Peyer's patch (tissue), 4 donors: ENCODE measurements around the gene BRPF1. TPM values are rescaled to one million over a fixed set of nuclear protein-coding genes. Genes with fewer than 3 reads are reported as not detected.

ENCODE experiments used
- DNase-seq, 3 donors: peaks; one replicate each; pipeline ENCODE4 v3.0.0-alpha.2; 2017 to 2019
- H3K27ac ChIP-seq, 4 donors: fragments of 200-600 bp; sonication (generic); one replicate each; pipeline ENCODE4 v1.5.1; 2016 to 2019
- H3K27me3 ChIP-seq, 2 donors: fragments of 200-600 bp; sonication (generic); one replicate each; pipeline ENCODE4 v1.5.1; 2019
- H3K36me3 ChIP-seq, 3 donors: fragments of 200-600 bp; sonication (generic); one replicate each; pipeline ENCODE4 v1.5.1; 2016 to 2019
- H3K4me1 ChIP-seq, 4 donors: fragments of 200-600 bp; sonication (generic); one replicate each; pipeline ENCODE4 v1.5.1; 2016 to 2019
- H3K4me3 ChIP-seq, 4 donors: fragments of 200-600 bp; sonication (generic); 1 replicate in 3 of 4; 2 replicates in 1 of 4; pipeline ENCODE4 v1.5.1; 2016 to 2019; ENCODE audit warnings: mild to moderate bottlenecking in 1 of 4
- H3K9me3 ChIP-seq, 4 donors: fragments of 200-600 bp; sonication (generic); one replicate each; pipeline ENCODE4 v1.5.1; 2016 to 2019; ENCODE audit warnings: mild to moderate bottlenecking in 1 of 4
- CTCF ChIP-seq, 6 experiments: fragments of 450-650 bp in 4 of 6; fragments of 200-600 bp in 2 of 6; sonication (generic) in 1 of 6; IDR thresholded peaks; one replicate each; pipeline ENCODE4 v1.5.1; 2017 to 2019; ENCODE audit warnings: antibody characterized with exemption in 6 of 6, mild to moderate bottlenecking in 3 of 6, moderate library complexity in 1 of 6
- POLR2A ChIP-seq, 2 donors: fragments of 450-650 bp; IDR thresholded peaks; one replicate each; pipeline ENCODE4 v1.5.1; 2017; ENCODE audit warnings: antibody characterized with exemption in 2 of 2, mild to moderate bottlenecking in 2 of 2, moderate library complexity in 2 of 2
- total RNA-seq, 4 donors: library from RNA; depleted of rRNA; stranded (reverse); fragments of >200 nt; gene quantifications; one replicate each; pipeline ENCODE4 v1.1.0, GENCODE V29; 2016

The BRPF1 gene
- total RNA-seq, 4 donors from 2014 or later, result 16.8 to 43.7 (median 25.6) TPM

DNA sequence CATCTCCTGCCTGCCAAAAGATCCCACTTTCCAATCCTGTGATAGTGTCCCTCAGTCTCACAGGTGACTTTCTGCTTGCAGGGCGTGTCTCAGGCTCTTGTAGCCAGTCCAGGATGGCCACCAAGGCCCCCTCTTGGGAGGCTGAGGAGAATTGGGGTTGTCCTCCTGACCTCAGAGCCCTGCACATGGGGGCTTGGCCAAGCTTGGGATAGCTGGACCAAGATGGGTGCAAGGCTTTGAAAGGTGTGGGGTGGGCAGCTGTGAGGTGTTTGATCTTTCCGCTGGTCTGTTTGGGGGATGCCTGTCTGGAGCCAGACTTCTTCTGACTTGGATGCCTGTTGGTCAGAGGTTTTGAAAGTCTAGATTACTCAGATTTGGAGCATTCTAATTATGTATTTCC, 39.9 kb upstream of the BRPF1 start:
- no peak for TF ChIP-seq CTCF (IDR thresholded peaks at IDR 0.05)
- no peak for TF ChIP-seq POLR2A (IDR thresholded peaks at IDR 0.05)
- Histone ChIP-seq H3K4me1 (peaks cover 0 to 4% (median 0%) of the 10 kb centered on the region in 4 donors), H3K36me3 (peaks cover 0 to 100% (median 0%) of the 10 kb centered on the region in 3 donors), H3K9me3 (no peaks in the 10 kb centered on the region), H3K4me3 (no peak overlapping the region), H3K27me3 (no peaks in the 10 kb centered on the region), H3K27ac (no peak overlapping the region)
- no peak for DNase-seq

DNA sequence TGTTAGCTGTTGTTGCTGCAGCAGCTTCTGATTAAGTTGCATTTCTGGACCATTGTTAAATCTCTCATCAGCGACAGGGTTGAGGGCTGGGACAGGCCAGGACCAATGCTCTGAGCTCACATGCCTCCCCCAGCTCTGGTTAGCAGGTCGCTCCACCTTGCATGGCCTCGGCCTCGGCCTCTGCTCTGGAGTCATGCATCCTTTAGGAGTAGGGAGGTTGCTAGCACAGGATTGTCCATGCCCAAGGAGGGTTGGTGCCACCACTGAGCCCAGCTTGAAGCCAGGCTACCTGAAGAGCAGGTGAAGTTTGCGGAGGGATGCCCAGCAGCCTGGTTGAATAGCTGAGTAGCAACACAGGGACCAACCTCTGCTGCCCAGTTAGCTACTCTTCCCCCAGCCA, 39.1 kb upstream of the BRPF1 start:
- H3K9me3 ChIP-seq, result no peaks in the 10 kb centered on the region
- no peak for DNase-seq
- TF ChIP-seq CTCF (IDR thresholded peaks at IDR 0.05), result no peak
- TF ChIP-seq POLR2A (IDR thresholded peaks at IDR 0.05), result no peak
- H3K4me3 ChIP-seq, result no peak overlapping the region
- H3K27ac ChIP-seq, result no peak overlapping the region
- H3K36me3 ChIP-seq, result peaks cover 0 to 100% (median 0%) of the 10 kb centered on the region in 3 donors
- peaks cover 0 to 4% (median 0%) of the 10 kb centered on the region in 4 donors for H3K4me1 ChIP-seq
- H3K27me3 ChIP-seq, result no peaks in the 10 kb centered on the region

- H3K4me3 ChIP-seq, result no peak overlapping the region
- TF ChIP-seq CTCF (IDR thresholded peaks at IDR 0.05) (no peak), POLR2A (IDR thresholded peaks at IDR 0.05) (no peak)
- H3K36me3 ChIP-seq, result peaks cover 0 to 94% (median 3%) of the 10 kb centered on the region in 3 donors
- H3K4me1 ChIP-seq, result peaks cover 0 to 2% (median 0%) of the 10 kb centered on the region in 4 donors
- H3K9me3 ChIP-seq, result no peaks in the 10 kb centered on the region
- H3K27me3 ChIP-seq, result no peaks in the 10 kb centered on the region
- DNase-seq, result no peak
- H3K27ac ChIP-seq, result no peak overlapping the region
Measured at GRCh38 chr3:9695345-9695744, 36.2 kb upstream of the BRPF1 start.

GRCh38 chr3:9695746-9696145, 35.8 kb upstream of the BRPF1 start:
- Histone ChIP-seq H3K27ac (no peak overlapping the region), H3K27me3 (no peaks in the 10 kb centered on the region), H3K9me3 (no peaks in the 10 kb centered on the region), H3K4me3 (no peak overlapping the region), H3K4me1 (no peaks in the 10 kb centered on the region), H3K36me3 (peaks cover 0 to 92% (median 3%) of the 10 kb centered on the region in 3 donors)
- TF ChIP-seq POLR2A (IDR thresholded peaks at IDR 0.05) (no peak), CTCF (IDR thresholded peaks at IDR 0.05) (no peak)
- DNase-seq, result no peak

GRCh38 chr3:9696480-9697220, 34.9 kb upstream of the BRPF1 start:
- Histone ChIP-seq H3K9me3 (no peaks in the 10 kb centered on the region), H3K27ac (no peak overlapping the region), H3K27me3 (no peaks in the 10 kb centered on the region), H3K4me1 (no peaks in the 10 kb centered on the region), H3K36me3 (peaks cover 0 to 87% (median 3%) of the 10 kb centered on the region in 3 donors), H3K4me3 (no peak overlapping the region)
- DNase-seq, result no peak
- TF ChIP-seq CTCF (IDR thresholded peaks at IDR 0.05) (no peak), POLR2A (IDR thresholded peaks at IDR 0.05) (no peak)
